Esophagus muscularis mucosa (tissue), 4 donors: Measurements from ENCODE around the gene OTOS. TPM values are rescaled to one million over a fixed set of nuclear protein-coding genes. Genes with fewer than 3 reads are reported as not detected.

Source experiments
- DNase-seq: peaks from one replicate; pipeline ENCODE4 v3.0.0-alpha.2; 2017; ENCODE audit errors: extremely low spot score
- H3K27ac ChIP-seq, 4 donors: fragments of 200-600 bp; sonication (generic); replicated peaks in 1 of 4; 1 replicate in 3 of 4; 2 replicates in 1 of 4; pipeline ENCODE4 v1.5.1; 2016 to 2019; ENCODE audit warnings: mild to moderate bottlenecking in 1 of 4
- H3K27me3 ChIP-seq, 4 donors: fragments of 200-600 bp; sonication (generic); one replicate each; pipeline versions ENCODE4 v1.5.1 to v1.6.0; 2016 to 2019
- H3K36me3 ChIP-seq, 4 donors: fragments of 200-600 bp; sonication (generic); one replicate each; pipeline ENCODE4 v1.5.1; 2016 to 2019
- H3K4me1 ChIP-seq, 4 donors: fragments of 200-600 bp; sonication (generic); one replicate each; pipeline ENCODE4 v1.5.1; 2016 to 2019
- H3K4me3 ChIP-seq, 4 donors: fragments of 200-600 bp; sonication (generic); 1 replicate in 2 of 4; 2 replicates in 2 of 4; pipeline ENCODE4 v1.5.1; 2016 to 2019; ENCODE audit warnings: mild to moderate bottlenecking in 4 of 4, moderate library complexity in 1 of 4
- H3K9me3 ChIP-seq, 4 donors: fragments of 200-600 bp; sonication (generic); 1 replicate in 3 of 4; 2 replicates in 1 of 4; pipeline ENCODE4 v1.5.1; 2016 to 2019
- CTCF ChIP-seq, 3 experiments: fragments of 200-600 bp in 2 of 3; fragments of 450-650 bp in 1 of 3; sonication (generic) in 2 of 3; IDR thresholded peaks; one replicate each; pipeline ENCODE4 v1.5.1; 2017 to 2019; ENCODE audit warnings: antibody characterized with exemption in 3 of 3, mild to moderate bottlenecking in 2 of 3, moderate library complexity in 1 of 3
- EP300 ChIP-seq: sonication (generic); formaldehyde crosslinking; IDR thresholded peaks from one replicate; pipeline ENCODE4 v1.6.1; 2017; ENCODE audit warnings: antibody characterized with exemption
- POLR2A ChIP-seq: fragments of 450-650 bp; IDR thresholded peaks from one replicate; pipeline ENCODE4 v1.6.1; 2017; ENCODE audit warnings: antibody characterized with exemption, moderate library complexity, mild to moderate bottlenecking, low read depth
- POLR2AphosphoS5 ChIP-seq, 2 donors: sonication (generic); formaldehyde crosslinking; IDR thresholded peaks; one replicate each; pipeline ENCODE4 v1.6.1; 2017; ENCODE audit warnings: antibody characterized with exemption in 2 of 2
- WGBS: methylation state at CpG from one replicate; pipeline ENCODE4 v1.1.5; 2018; 5-methylcytosine and 5-hydroxymethylcytosine counted together
- intact Hi-C: fragments of 100-400 bp; cut with DNase I; formaldehyde crosslinking; loops from one replicate; pipeline ENCODE4 v1.15.1; 2023
- total RNA-seq, 4 donors: library from RNA; depleted of rRNA; stranded (reverse); fragments of >200 nt; gene quantifications; one replicate each; pipeline versions ENCODE4 v1.1.0 to v1.2.1, GENCODE V29; 2016

OTOS gene
- total RNA-seq, 4 donors from 2014 or later: not detected

DNA sequence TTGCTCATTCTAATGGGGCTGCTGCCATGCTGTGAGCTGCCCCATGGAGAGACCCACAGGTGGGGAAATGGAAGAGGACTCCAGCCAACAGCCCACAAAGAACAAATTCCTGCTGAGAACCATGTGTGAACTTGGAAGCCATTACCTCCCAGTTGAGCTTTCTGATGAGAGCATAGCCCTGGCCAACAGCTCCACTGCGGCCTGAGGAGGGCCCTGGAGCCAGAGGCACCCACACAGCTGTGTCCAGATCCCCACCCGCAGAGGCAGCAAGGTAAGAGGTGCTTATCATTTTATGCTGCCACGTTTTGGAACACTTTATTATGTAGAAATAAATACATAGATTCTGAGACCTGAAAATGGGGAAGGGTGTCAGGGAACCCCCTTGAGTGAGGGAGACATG lies 44.2 kb upstream of the OTOS start:
- H3K36me3 ChIP-seq: no peaks in the 10 kb centered on the region
- no peaks in the 10 kb centered on the region for H3K9me3 ChIP-seq
- WGBS: 71% methylated on average over 1 of the region's 3 CpGs
- intact Hi-C loops: no loop called here
- H3K4me3 ChIP-seq: no peak overlapping the region
- H3K27me3 ChIP-seq: peaks cover 0 to 30% (median 0%) of the 10 kb centered on the region in 4 donors
- TF ChIP-seq CTCF (IDR thresholded peaks at IDR 0.05) (no peak), POLR2AphosphoS5 (IDR thresholded peaks at IDR 0.05) (no peak), EP300 (no peak), POLR2A (no peak)
- DNase-seq: no peak
- no peaks in the 10 kb centered on the region for H3K4me1 ChIP-seq
- no peak overlapping the region for H3K27ac ChIP-seq

- H3K27me3 ChIP-seq: peaks cover 0 to 35% (median 0%) of the 10 kb centered on the region in 4 donors
- H3K4me1 ChIP-seq: no peaks in the 10 kb centered on the region
- no peak for DNase-seq
- H3K9me3 ChIP-seq: no peaks in the 10 kb centered on the region
- WGBS: 83% methylated on average over 13 of the region's 13 CpGs
- H3K27ac ChIP-seq: no peak overlapping the region
- no peak overlapping the region for H3K4me3 ChIP-seq
- no peaks in the 10 kb centered on the region for H3K36me3 ChIP-seq
- no peak for TF ChIP-seq EP300
- no peak for TF ChIP-seq CTCF (IDR thresholded peaks at IDR 0.05)
- no peak for TF ChIP-seq POLR2AphosphoS5 (IDR thresholded peaks at IDR 0.05)
- no peak for TF ChIP-seq POLR2A
- intact Hi-C loops: no loop called here
These were observed 43.6 kb upstream of the OTOS start for GRCh38 chr2:240183875-240184590.

DNA sequence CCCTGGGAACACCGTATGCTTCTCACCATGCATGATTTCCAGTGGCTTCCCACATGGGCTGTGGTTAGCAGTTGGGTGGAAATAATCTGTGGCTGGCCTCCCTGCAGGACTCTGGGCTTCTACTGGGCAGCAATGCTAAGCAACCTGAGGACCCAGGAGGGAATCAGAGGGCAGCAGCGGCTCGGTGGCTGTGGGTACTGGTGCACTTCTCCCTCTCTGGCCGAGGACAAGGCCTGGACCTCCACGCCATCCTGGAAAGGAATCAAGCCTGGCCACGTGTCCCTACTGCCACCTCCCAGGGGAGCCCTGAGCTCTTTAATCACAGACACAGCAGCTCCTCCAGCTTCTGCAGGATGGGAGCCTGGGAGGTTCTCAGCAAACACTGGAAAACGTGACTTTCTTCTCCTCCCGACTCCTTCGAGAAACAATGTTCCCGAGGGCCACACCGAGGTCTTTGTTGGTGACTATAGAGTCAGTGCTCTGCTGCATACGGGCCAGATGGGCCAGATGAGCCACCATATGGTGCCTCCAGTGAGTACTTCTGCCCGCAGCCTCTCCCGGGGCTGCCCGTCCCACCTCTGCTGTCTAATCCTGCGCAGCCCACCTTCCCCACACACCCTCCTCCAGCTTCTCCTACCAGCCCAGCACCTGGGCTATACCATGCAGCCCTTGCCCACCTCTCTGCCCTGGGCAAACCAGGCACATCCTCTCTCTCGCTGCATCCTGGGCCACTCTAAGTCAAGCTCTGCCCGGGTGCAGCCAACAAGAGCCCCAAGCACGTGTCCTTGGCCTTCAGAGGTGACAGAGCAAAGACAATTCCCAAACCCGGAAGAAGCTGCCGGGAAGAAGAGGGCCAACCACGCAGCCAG lies 42.8 kb upstream of the OTOS start:
- no peaks in the 10 kb centered on the region for H3K4me1 ChIP-seq
- H3K36me3 ChIP-seq: no peaks in the 10 kb centered on the region
- intact Hi-C loops: no loop called here
- WGBS: 79% methylated on average over 19 of the region's 22 CpGs
- TF ChIP-seq CTCF (IDR thresholded peaks at IDR 0.05) (no peak), POLR2A (no peak)
- DNase-seq: no peak
- no peak overlapping the region for H3K4me3 ChIP-seq
- peaks cover 0 to 43% (median 0%) of the 10 kb centered on the region in 4 donors for H3K27me3 ChIP-seq
- no peaks in the 10 kb centered on the region for H3K9me3 ChIP-seq
- no peak overlapping the region for H3K27ac ChIP-seq

DNA sequence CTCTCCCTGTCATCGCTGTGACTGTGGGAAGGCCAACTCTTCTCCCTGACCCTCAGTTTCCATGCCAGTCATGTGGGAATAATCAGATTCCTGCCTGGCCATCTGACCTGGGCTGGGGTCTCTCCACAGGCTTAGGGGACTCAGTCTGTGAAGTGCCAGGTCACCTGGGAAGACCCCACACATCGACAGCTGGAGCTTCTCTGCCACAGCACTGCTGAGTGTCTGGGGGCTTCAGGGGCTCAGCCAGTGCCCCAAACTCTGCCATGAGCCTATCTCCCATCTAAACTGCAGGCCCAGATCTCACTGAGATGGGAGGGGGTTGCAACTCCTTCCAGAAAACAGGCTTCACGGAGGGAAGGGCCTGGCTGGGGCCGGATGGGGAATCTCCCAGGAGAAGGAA lies 42.0 kb upstream of the OTOS start:
- Histone ChIP-seq H3K4me3 (no peak overlapping the region), H3K27me3 (peaks cover 0 to 50% (median 0%) of the 10 kb centered on the region in 4 donors), H3K9me3 (no peaks in the 10 kb centered on the region), H3K4me1 (no peaks in the 10 kb centered on the region), H3K36me3 (no peaks in the 10 kb centered on the region), H3K27ac (no peak overlapping the region)
- intact Hi-C loops: no loop called here
- no peak for DNase-seq
- 94% methylated on average over 3 of the region's 4 CpGs for WGBS
- TF ChIP-seq POLR2A: no peak
- no peak for TF ChIP-seq CTCF (IDR thresholded peaks at IDR 0.05)
- TF ChIP-seq EP300: no peak
- no peak for TF ChIP-seq POLR2AphosphoS5 (IDR thresholded peaks at IDR 0.05)
